Measurements from ENCODE around the gene MSN.

DNA sequence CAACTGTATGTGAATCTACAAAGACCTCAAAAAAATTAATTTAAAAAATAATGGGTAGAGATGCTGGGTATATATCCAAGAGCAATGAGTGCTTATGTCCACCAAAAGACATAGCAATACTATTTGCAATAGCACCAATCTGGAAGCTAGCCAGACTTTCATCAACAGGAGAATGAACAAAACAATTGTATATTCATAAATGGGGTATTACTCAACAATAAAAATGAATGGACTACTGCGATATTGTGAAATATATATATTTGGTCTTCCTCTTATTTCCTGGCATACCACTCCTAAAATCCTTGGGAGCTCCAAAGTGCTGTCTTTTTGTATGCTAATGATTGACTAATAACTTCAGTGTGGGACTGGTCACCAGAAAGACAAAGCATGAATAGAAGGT is 77.5 kb downstream of the MSN start:
- TF ChIP-seq CTCF (IDR thresholded peaks at IDR 0.05; ENCODE audit: poor library complexity, severe bottlenecking), result no peak
- TF ChIP-seq EZH2 (IDR thresholded peaks at IDR 0.05; ENCODE audit: borderline replicate concordance, insufficient read depth, low read length, poor library complexity, severe bottlenecking), result no peak
- TF ChIP-seq POLR2AphosphoS5 (IDR thresholded peaks at IDR 0.05), result no peak
